Jurkat, Clone E6-1 (cell line): ENCODE measurements around the gene LMNTD2.

Experiments used
- DNase-seq: peaks from one replicate; pipeline ENCODE4 v3.0.0-alpha.2; 2011; ENCODE audit warnings: low read depth, low spot score
- H3K4me3 ChIP-seq: 2 replicates; pipeline ENCODE4 v1.5.1; 2011; ENCODE audit warnings: mild to moderate bottlenecking, low read length, control low read depth, moderate library complexity

LMNTD2 gene

DNA sequence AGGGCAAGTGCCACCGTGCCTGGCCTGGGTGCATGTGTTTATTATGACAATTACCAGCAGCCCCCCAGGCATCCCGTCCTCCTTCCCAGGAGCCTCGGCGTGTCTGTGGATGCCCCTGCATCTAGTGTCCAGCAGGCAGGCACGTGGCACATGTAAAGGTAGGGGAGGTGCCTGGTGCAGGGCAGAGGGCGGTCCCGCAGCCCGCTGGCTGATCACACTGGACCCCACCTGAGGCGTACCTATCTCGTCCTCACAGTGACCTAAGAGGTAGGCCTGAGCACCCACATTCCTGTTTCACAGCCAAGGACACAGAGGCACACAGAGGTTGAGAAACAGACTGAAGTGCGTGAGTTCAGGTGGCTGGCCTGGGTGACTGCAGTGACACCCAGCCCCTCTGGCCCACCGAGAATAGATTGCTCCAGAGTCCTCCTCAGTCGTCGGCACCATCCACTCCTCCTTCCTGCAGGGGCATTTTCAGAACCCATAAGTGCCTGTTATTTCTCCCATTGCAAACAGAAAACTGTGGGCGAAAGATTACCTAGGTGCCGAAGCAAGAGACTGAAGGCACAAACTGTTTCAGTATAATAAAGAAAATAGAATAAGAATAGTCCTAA is 12.7 kb upstream of the LMNTD2 start:
- DNase-seq: no peak
- no peak overlapping the region for H3K4me3 ChIP-seq

DNA sequence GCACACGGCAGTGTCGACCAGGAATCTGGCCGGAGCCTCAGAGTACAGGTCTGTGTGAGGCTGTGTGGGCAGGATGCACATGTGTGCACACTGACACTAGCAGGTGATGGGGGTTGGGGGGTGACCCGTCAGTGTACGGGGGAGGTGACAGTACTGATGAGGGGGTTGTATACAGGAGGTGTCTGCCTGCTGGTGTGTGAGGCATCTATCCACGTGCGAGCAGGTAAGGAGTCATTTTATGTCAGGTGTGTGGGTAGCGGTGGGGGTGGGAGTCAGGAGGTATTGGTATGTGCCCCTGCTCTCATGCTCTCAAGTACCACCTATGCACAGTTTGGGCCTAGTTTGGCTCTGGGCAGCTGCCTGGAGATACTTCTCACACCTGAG is 11.3 kb upstream of the LMNTD2 start:
- no peak for DNase-seq
- H3K4me3 ChIP-seq: no peak overlapping the region

DNA sequence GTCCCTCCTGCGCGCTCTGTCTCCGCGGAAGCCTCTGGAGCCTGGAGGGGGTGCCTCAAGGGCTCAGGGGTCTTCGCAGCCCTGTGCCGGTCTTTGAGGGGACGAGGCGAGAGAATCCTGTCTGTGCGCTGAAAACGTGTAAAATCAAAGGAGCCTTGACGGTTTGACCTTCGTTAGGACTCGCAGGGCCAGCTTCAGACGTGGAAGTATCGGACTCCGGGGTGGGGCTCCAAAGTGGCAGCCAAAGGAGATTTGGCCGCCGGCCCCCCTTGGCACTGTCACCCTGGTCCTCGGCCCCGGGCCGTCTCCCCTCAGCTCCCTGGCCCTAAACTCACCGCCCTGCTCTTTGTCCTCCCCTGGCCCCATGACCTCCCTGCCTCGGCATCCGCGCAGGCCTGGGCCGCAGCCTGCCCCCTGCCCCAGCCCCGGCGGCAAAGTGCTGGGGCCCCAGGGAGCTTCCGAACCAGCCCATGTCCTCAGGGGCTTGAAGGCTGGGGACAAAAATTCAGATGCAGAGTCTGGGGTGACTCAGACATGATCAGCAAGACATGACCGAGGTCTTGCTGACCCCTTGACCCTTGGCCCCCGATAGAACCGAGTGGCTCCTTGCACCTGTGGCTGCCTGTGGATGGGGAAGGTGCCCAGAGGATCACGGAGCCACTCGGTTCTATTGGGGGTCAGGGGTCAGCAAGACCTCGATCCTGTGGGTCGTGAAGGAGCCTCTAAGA is 8.8 kb upstream of the LMNTD2 start:
- peak overlapping the region; percentile 64 for H3K4me3 ChIP-seq
- no peak for DNase-seq

DNA sequence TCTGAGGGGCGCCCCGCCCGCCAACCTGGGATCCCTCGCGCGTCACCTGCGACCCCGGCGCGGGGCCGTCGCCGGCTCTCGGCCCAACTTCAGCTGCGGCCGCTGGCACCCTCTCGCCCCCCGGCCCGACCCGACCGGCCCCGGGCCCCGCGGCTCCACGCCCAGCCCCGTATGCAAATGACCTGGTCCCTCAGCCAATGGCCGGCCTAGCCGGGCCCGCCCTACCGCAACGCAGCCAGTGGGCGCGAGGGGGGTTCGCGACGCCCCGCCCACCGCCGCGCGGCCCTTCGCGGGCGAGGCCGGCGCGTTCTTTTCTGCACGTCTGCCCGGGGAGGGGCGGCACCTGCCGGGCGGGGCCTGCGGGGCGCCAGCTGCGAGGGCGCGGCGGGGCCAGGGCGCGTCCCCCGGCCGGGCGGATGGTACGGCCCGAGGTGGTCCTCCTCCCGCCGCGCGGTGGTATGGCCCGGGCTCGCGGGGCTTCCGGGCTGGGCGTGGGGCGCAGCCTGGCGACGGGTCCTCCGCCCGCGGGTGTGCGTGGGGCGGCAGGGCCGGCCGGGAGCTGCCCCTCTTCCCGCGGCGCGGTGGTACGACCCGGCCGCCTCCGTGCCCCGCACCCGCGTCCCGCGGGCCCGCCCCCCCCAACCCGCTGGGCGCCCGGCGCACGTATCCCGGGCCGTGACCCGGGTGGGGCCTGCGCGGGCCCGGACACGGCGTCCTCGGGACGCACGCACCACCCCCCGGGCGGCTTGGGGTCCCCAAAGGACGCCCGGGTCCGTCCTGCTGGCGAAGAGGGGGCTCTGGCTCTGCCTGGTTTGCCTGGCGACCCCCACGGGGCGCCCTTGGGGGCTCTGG is 8.0 kb upstream of the LMNTD2 start:
- peak; percentile 85 for DNase-seq
- H3K4me3 ChIP-seq: peak overlapping the region; percentile 64

DNA sequence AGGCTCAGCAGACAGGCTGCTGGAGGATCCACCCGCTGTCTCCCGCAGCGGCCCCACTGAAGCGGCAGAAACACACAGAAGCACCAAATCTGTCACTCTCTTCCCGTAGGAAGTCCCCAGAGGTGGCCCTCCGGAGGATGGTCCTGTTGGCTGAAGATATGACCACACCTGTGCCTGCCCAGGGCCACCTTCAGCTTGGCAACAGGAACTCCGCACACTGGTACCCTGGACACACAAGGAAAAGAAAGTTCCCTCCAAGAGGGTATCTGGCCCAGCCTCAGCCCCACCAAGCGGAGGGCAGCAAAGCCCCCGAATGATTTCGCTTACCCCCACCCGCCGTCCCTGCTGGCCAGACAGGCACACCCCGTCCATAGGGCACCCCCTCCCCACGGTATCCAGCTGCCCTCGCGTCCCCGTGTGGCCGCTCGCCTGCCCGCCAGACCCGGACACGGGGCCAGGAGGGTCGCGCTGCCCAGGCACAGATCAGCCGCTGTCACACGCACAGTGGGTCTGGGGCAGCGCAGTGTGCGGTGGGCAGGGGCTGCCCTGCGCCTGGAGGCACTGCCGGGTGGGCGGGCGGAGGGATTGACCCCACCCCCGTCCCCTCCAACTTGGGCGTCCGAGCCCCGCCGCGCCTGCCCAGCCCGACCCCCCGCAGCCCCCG is 7.2 kb upstream of the LMNTD2 start:
- DNase-seq: no peak
- H3K4me3 ChIP-seq: peak overlapping the region; percentile 63

DNA sequence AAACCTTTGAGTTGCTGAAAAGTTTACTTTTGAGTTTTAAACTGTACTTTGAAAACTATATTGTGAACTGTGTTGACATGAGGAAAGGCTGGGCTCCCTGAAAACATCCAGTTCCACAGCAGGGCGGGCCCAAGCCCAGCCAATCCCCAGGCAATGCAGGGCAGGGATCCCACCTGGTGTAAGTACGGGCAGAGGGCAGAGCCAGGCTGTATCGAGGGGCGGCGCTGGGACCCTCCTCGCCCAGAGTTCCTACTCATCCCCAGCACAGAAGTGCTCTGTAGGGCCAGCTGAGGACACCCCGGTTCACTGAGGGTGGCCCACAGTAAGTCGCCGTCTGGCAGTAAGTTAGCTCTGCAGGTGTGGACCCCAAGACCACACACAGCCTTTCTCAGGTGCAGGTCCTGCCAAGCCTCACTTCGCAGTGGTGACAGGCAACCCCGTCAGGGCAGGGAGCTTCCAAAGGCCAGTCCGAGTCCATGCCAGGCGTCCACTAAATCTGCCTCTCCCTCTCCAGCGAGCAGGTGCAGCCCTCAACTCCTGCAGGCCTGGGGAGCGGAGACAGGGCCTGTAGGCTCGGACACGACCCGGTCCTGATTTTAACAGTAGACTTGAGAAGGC is 6.6 kb upstream of the LMNTD2 start:
- peak overlapping the region; percentile 63 for H3K4me3 ChIP-seq
- DNase-seq: no peak

DNA sequence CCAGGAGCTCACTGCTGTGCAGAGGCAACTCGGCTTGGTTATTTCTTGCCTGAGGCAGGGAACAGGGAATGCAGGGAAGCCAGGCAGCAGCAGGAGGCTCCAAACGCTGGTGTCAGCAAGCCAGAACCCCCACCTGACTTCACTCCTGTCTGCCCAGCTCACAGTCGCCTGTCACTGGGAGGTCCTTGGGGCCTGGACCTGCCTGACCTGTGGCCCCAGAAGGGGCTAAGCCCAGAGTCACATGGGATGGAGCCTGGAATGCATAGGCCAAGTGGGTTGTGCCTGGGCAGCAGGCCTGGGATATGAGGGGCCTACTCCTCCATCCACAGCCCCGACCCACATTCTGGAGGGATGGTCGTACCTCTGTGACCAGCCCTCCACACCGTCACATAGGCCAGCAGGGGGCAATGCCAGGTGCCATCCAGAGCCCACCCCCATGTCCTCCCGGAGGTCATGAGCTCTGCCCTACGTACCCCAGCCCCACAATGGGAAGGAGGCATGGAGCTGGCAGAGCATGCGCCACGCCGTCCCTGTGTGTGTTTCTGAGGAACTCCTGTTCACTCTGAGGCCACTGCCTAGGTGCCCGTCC is 5.5 kb upstream of the LMNTD2 start:
- no peak overlapping the region for H3K4me3 ChIP-seq
- DNase-seq: no peak

DNA sequence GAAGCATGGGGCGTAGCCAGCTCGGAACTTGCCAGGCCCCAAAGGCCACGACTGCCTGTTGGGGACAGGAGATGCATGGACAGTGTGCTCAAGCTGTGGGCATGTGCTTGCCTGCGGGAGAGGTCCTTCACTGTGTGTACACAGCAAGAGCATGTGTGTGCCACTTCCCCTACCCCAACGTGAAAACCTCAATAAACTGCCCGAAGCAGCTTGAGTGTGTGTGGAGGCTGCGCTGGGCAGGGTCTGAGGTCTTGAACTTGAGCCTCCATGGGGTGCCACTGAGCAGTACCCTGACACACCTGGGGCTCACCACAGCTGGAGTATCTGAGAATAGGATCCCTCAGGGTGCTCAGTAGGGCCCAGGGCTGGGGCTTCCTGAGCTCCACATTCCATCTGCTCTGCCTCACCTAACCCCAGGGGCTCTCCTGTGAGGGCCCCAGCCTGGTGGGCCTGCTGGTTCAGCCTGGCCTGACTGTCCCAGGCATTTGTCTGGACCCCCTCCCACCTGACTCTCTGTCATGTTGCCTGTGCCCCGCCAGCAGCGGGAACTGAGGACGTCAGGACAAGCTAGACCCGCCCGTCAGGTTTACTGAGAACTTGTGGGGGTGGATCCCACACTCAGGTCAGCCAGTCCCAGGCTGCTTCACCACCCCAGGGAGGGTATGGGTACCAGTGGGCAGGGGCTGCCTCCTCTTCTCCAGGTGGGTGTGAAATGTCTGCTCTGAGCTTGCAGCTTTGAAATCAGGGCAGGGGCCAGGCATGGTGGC is 3.5 kb upstream of the LMNTD2 start:
- DNase-seq: no peak
- no peak overlapping the region for H3K4me3 ChIP-seq

DNA sequence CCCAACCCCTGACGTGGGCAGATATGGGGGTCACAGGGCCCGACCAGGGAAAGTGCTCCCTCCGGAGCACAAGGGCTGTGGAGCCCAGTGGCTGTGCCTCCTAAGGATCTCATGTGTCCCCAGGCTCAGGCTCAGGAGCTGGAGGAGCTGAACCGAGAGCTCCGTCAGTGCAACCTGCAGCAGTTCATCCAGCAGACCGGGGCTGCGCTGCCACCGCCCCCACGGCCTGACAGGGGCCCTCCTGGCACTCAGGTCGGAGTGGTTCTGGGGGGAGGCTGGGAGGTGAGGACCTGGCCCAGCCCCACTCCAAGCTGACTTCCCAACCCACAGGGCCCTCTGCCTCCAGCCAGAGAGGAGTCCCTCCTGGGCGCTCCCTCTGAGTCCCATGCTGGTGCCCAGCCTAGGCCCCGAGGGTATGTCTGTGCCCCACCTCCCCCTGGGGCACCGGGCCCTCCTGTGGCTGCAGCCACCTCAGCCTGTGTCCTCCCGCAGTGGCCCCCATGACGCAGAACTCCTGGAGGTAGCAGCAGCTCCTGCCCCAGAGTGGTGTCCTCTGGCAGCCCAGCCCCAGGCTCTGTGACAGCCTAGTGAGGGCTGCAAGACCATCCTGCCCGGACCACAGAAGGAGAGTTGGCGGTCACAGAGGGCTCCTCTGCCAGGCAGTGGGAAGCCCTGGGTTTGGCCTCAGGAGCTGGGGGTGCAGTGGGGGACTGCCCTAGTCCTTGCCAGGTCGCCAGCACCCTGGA is 2.7 kb upstream of the LMNTD2 start:
- no peak overlapping the region for H3K4me3 ChIP-seq
- no peak for DNase-seq

DNA sequence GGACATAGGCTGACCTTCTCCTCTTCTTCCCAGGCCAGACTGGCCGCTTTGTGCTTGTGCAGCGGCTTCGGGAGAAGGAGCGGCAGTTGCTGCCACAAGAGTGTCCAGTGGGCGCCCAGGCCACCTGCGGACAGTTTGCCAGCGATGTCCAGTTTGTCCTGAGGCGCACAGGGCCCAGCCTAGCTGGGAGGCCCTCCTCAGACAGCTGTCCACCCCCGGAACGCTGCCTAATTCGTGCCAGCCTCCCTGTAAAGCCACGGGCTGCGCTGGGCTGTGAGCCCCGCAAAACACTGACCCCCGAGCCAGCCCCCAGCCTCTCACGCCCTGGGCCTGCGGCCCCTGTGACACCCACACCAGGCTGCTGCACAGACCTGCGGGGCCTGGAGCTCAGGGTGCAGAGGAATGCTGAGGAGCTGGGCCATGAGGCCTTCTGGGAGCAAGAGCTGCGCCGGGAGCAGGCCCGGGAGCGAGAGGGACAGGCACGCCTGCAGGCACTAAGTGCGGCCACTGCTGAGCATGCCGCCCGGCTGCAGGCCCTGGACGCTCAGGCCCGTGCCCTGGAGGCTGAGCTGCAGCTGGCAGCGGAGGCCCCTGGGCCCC is 1.6 kb upstream of the LMNTD2 start:
- DNase-seq: no peak
- peak overlapping the region; percentile 57 for H3K4me3 ChIP-seq

DNA sequence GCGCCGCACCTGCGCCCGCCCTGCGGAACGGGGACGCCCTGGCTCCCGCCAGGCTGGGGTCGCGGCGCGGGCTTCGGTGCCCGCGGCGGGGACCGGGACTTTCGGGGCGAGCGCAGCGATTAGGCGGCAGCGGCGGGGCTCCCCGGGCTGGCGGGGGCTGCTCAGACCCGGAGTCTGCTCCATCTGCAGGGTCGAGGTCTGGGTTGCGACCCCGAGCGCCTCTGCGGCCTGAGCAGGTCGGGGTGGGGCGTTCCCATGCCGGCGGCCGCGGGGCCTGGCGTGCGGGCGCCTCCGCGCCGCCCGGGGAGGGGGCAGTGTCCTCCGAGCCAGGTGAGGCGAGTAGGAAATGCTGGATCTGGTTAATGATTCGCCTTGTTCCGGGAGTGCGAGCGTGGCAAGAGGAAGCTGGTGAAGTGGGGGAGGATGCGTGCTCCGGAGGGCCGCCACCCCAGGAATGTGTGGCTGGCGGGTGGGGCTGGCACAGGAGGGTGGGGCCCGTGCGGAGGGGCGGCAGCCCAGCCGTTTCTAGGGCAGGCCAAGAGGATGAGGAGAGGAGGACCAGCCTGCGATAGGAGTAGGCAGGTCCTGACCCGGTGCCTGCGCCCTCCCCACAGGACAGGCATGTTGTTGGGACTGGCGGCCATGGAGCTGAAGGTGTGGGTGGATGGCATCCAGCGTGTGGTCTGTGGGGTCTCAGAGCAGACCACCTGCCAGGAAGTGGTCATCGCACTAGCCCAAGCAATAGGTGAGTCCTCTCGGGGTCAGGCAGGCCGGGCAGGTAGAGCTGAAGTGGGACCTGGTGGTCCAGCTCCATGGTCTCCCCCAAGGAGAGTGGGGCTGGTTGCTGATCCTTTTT is 838 bp upstream of the LMNTD2 start:
- DNase-seq: no peak
- H3K4me3 ChIP-seq: peak overlapping the region; percentile 57

DNA sequence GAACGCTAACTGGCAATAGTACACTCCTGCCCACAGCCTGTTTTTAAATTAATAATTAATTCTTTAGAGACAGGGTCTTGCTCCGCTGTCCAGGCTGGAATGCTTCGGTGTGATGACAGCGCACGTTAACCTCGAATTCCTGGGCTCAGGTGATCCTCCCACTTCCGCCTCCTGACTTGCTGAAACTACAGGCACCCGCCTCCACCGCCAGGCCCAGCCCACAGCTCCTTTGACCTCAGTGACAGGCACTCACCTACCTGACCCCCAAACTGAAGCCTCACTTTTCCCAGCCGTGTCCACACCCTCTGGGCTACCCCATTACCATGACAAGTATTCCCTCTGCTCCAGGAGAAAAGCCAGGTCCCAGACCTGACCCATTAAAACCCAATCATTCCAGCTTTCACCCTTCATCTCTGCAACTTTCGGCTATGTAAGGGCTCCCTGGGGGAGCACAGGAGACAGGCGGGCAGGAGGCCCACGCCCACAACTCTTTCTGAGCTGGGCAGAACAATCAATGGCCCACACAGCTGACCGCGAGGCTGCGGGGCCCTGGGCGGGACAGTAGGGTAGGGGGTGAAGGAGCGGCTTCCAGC is 730 bp downstream of the LMNTD2 start:
- no peak for DNase-seq
- H3K4me3 ChIP-seq: peak overlapping the region; percentile 52

DNA sequence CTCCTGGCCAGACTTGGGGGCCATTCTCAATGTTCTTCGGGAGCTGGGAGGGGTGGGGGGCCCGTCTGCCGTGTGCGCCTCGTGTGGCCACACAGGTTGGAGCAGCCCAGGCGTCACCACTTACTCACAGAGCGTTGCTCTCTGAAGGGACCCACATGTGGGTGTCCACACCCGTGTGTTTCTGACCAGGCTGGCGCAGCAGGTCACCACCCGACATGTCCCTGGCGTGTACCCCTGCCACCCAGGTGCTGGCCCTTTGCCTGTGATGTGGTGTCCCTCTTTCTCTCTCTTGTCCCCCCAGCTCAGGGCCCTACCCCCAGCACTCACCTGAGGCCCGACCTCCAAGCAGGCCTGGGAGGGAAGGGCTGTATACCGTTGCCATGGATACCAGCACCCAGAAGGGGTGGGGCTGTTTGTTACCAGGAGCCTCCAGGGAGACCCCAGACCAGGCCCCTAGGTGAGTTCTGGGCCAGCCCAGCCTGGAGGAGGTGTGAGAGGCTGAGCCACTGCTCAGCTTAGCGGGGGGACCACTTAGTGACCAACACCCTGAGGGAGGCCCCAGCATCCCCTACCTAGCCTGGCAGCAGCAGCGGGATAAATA is 1.4 kb downstream of the LMNTD2 start:
- H3K4me3 ChIP-seq: no peak overlapping the region
- DNase-seq: no peak

DNA sequence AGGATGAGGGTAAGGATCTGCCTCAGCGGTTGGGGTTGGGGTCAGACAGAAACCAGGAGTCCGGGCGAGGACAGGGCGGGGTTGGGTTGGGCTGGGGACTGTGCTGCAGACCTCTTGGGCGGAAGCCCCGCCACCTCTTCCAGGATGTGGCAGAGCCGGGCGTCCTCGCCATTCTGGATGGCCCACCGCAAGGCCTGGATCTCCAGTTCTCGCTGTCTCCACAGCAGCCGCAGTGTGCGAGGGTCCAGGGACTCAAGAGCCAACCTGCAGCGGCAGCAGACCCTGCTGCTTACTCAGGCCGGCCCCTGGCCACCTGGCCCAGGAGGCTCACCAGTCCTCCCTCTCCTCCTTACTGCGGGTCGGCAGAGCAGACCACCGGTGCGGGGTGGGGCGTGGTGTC is 2.0 kb downstream of the LMNTD2 start:
- no peak for DNase-seq
- no peak overlapping the region for H3K4me3 ChIP-seq

DNA sequence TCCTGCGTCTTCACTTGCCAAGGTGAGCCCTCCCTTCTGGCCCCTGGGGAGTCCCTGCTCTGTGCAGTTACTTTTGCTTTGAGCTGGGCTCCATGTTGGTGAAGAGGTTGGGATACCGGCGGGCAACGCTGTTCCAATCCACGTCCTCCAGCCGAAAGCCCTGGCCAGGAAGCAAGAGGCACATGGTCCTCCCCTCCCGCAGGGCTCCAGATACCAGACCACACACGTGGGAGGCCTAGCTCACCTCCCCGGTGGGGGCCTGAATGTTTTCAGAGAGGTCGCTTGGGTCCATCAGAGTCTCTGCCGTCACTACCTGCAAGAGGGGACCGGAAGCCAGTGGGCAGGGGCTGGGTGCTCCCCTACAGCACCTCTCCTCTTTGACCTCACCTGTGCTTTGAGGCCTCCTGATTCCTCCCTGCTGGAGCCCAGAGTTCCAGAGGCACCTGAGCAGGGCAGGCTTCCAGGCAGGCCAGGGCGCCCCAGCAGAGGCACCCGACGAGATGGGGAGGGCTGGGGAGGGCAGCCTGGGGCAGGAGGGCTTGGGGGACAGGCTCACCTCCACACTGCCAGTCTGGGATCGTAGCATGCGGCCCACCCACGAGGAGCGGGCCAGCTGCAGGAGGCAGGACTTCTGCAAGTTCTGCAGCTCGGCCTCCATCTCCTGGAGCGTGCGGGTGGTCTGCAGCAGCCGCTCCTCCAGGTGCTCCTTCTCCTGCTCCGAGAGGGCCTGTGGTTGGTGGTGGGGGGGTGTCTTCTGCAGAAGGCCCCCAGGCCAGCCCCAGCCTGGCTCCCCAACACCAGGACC is 3.0 kb downstream of the LMNTD2 start:
- H3K4me3 ChIP-seq: no peak overlapping the region
- no peak for DNase-seq
